ENCODE measurements around the gene FAM90A26. TPM values are rescaled to one million over a fixed set of nuclear protein-coding genes. Genes with fewer than 3 reads are reported as not detected.
"Not testable (repeated sequence)": the region's sequence is repeated elsewhere in the genome, so short reads cannot be mapped to it uniquely, and the experiment has no call there.

FAM90A26 gene
- total RNA-seq, 1 donor from 2014 or later, result not detected

- DNase-seq (ENCODE audit: low spot score in 2 of 2); FAIRE-seq: not testable (repeated sequence)
These were observed 14.9 kb upstream of the FAM90A26 start for GRCh38 chr4:9155101-9155886.

- FAIRE-seq; DNase-seq (ENCODE audit: low spot score in 2 of 2): not testable (repeated sequence)
These were observed 11.8 kb upstream of the FAM90A26 start for GRCh38 chr4:9158392-9158791.

DNA sequence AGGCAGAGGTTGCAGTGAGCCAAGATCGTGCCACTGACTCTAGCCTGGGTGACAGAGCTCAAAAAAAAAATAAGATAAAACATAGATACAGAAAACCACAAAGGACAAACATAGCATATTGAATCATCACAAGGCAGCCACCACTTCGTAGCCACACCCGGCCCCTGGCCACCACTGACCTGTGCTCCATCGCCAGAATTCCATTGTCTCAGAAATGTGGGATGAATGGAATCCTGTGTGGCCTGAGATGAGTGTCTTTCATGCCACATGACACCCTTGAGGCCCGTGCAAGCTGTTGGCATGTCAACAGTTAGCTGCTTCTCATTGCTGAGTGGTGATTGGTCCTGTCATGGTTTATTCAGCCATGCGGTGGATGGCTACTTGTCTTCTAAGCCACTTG lies 10.2 kb upstream of the FAM90A26 start:
- not testable (repeated sequence) for FAIRE-seq

GRCh38 chr4:9165990-9166389 lies 4.2 kb upstream of the FAM90A26 start:
- FAIRE-seq, result not testable (repeated sequence)

More for the DNA sequence above, 10.2 kb upstream of the FAM90A26 start:
- not testable (repeated sequence) for DNase-seq (ENCODE audit: low spot score in 2 of 2)

GRCh38 chr4:9210357-9210756 lies 40.1 kb downstream of the FAM90A26 start, which contains the start of gene USP17L10:
Gene USP17L10, plus strand, starts transcription at chr4:9210657. Its CDS starts 0 bp downstream, at chr4:9210657.
- not testable (repeated sequence) for DNase-seq (ENCODE audit: low spot score in 2 of 2); FAIRE-seq

More at GRCh38 chr4:9165990-9166389, 4.2 kb upstream of the FAM90A26 start:
- not testable (repeated sequence) for DNase-seq (ENCODE audit: low spot score in 2 of 2)

DNA sequence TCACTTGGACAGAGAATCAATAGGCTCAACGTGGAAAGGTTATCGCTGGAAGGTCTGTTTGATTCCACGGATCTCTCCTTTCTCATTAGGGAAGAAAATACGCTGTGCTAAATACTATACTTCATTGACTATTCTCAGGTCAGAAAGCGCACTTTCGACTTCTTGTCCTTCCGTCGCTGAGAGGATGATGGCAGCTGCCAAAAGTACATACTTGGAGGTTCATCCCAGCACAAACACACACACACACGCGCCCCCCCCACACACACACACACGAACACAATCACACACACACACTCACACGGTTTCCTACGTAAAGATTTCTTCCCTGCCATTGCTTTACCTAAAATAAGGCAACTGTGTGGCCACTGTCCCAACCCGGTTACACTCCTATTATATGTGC lies 44.5 kb downstream of the FAM90A26 start:
- DNase-seq (ENCODE audit: low spot score in 2 of 2); FAIRE-seq: not testable (repeated sequence)

- not testable (repeated sequence) for FAIRE-seq; DNase-seq (ENCODE audit: low spot score in 2 of 2)
These were observed 44.9 kb downstream of the FAM90A26 start, which contains the start of gene USP17L11 for GRCh38 chr4:9215105-9215504. Gene USP17L11, plus strand, starts transcription at chr4:9215405. Its CDS starts 0 bp downstream, at chr4:9215405.

GRCh38 chr4:9219852-9220251 lies 49.6 kb downstream of the FAM90A26 start, which contains the start of gene USP17L12:
Gene USP17L12, plus strand, starts transcription at chr4:9220152. Its CDS starts 0 bp downstream, at chr4:9220152.
- DNase-seq (ENCODE audit: low spot score in 2 of 2); FAIRE-seq: not testable (repeated sequence)

- DNase-seq (ENCODE audit: low spot score in 2 of 2); FAIRE-seq: not testable (repeated sequence)
These were observed 54.4 kb downstream of the FAM90A26 start, which contains the start of gene USP17L13 for GRCh38 chr4:9224596-9224995. Gene USP17L13, plus strand, starts transcription at chr4:9224896. Its CDS starts 0 bp downstream, at chr4:9224896.

Other genes starting within 250 kb of the FAM90A26 start
- not detected for gene USP17L10, start 40.2 kb downstream of the FAM90A26 start, total RNA-seq
- not detected for gene USP17L11, start 45.0 kb downstream of the FAM90A26 start, total RNA-seq
- not detected for gene USP17L12, start 49.7 kb downstream of the FAM90A26 start, total RNA-seq
- gene USP17L13, start 54.5 kb downstream of the FAM90A26 start, total RNA-seq, result not detected
- gene USP17L15, start 64.0 kb downstream of the FAM90A26 start, total RNA-seq, result not detected
- not detected for gene USP17L17, start 73.5 kb downstream of the FAM90A26 start, total RNA-seq
- gene USP17L18, start 78.2 kb downstream of the FAM90A26 start, total RNA-seq, result not detected
- gene USP17L19, start 83.0 kb downstream of the FAM90A26 start, total RNA-seq, result not detected
- gene USP17L20, start 87.7 kb downstream of the FAM90A26 start, total RNA-seq, result not detected
- not detected for gene USP17L21, start 92.5 kb downstream of the FAM90A26 start, total RNA-seq
- gene USP17L22, start 97.2 kb downstream of the FAM90A26 start, total RNA-seq, result not detected
- not detected for gene USP17L24, start 154.8 kb downstream of the FAM90A26 start, total RNA-seq
- not detected for gene USP17L25, start 159.5 kb downstream of the FAM90A26 start, total RNA-seq
- gene USP17L26, start 164.2 kb downstream of the FAM90A26 start, total RNA-seq, result not detected
- not detected for gene USP17L5, start 169.0 kb downstream of the FAM90A26 start, total RNA-seq
- gene USP17L27, start 173.7 kb downstream of the FAM90A26 start, total RNA-seq, result not detected
- not detected for gene USP17L28, start 178.5 kb downstream of the FAM90A26 start, total RNA-seq
- not detected for gene USP17L29, start 183.2 kb downstream of the FAM90A26 start, total RNA-seq
- not detected for gene USP17L30, start 192.7 kb downstream of the FAM90A26 start, total RNA-seq

Data from frontal cortex (tissue), 4 donors.